Tibial nerve (tissue), 4 donors: ENCODE data around the gene BRIP1. TPM values are rescaled to one million over a fixed set of nuclear protein-coding genes. Genes with fewer than 3 reads are reported as not detected.
"Not testable (repeated sequence)": the region's sequence is repeated elsewhere in the genome, so short reads cannot be mapped to it uniquely, and the experiment has no call there.

Source experiments
- DNase-seq, 2 donors: peaks; one replicate each; pipeline ENCODE4 v3.0.0-alpha.2; 2019; ENCODE audit warnings: low spot score in 2 of 2
- H3K27ac ChIP-seq, 4 donors: fragments of 200-600 bp; sonication (generic) in 3 of 4; one replicate each; pipeline ENCODE4 v1.5.1; 2017 to 2019; ENCODE audit warnings: mild to moderate bottlenecking in 1 of 4
- H3K27me3 ChIP-seq, 2 donors: fragments of 200-600 bp; sonication (generic) in 1 of 2; one replicate each; pipeline versions ENCODE4 v1.5.1 to v1.6.0; 2017 to 2019
- H3K36me3 ChIP-seq, 3 donors: fragments of 200-600 bp; sonication (generic); one replicate each; pipeline ENCODE4 v1.5.1; 2018 to 2019
- H3K4me1 ChIP-seq, 4 donors: fragments of 200-600 bp; sonication (generic) in 3 of 4; one replicate each; pipeline ENCODE4 v1.5.1; 2017 to 2019
- H3K4me3 ChIP-seq, 4 donors: fragments of 200-600 bp; sonication (generic) in 3 of 4; one replicate each; pipeline ENCODE4 v1.5.1; 2017 to 2019; ENCODE audit warnings: mild to moderate bottlenecking in 1 of 4, moderate library complexity in 1 of 4
- H3K9me3 ChIP-seq, 4 donors: fragments of 200-600 bp; sonication (generic) in 3 of 4; one replicate each; pipeline ENCODE4 v1.5.1; 2017 to 2019
- EP300 ChIP-seq, 2 donors: sonication (generic); formaldehyde crosslinking; IDR thresholded peaks; one replicate each; pipeline ENCODE4 v1.6.1; 2017; ENCODE audit warnings: antibody characterized with exemption in 2 of 2, mild to moderate bottlenecking in 1 of 2
- POLR2A ChIP-seq, 2 donors: fragments of 450-650 bp; IDR thresholded peaks; one replicate each; pipeline ENCODE4 v1.6.1; 2017; ENCODE audit warnings: antibody characterized with exemption in 2 of 2, mild to moderate bottlenecking in 2 of 2, moderate library complexity in 2 of 2
- WGBS, 2 donors: methylation state at CpG; one replicate each; pipeline ENCODE4 v1.1.5; 2018; 5-methylcytosine and 5-hydroxymethylcytosine counted together
- total RNA-seq, 4 donors: library from RNA; depleted of rRNA; stranded (reverse); fragments of >200 nt; gene quantifications; one replicate each; pipeline ENCODE4 v1.1.0, GENCODE V29; 2016
- TF ChIP-seq, protein P1 (sequence below), 5 experiments: fragments of 200-600 bp in 3 of 5; fragments of 450-650 bp in 2 of 5; sonication (generic) in 3 of 5; IDR thresholded peaks; one replicate each; pipeline ENCODE4 v1.5.1; 2016 to 2019; ENCODE audit warnings: antibody characterized with exemption in 5 of 5, mild to moderate bottlenecking in 3 of 5, moderate library complexity in 2 of 5

The BRIP1 gene
- total RNA-seq, 4 donors from 2014 or later = 0.42 to 3.9 (median 0.89) TPM

- Histone ChIP-seq H3K27ac (no peak overlapping the region), H3K27me3 (no peaks in the 10 kb centered on the region), H3K4me1 (no peaks in the 10 kb centered on the region), H3K36me3 (peaks cover 0 to 96% (median 0%) of the 10 kb centered on the region in 3 donors), H3K4me3 (no peak overlapping the region), H3K9me3 (no peaks in the 10 kb centered on the region)
- TF ChIP-seq POLR2A (IDR thresholded peaks at IDR 0.05) = no peak
- TF ChIP-seq, protein P1, sequence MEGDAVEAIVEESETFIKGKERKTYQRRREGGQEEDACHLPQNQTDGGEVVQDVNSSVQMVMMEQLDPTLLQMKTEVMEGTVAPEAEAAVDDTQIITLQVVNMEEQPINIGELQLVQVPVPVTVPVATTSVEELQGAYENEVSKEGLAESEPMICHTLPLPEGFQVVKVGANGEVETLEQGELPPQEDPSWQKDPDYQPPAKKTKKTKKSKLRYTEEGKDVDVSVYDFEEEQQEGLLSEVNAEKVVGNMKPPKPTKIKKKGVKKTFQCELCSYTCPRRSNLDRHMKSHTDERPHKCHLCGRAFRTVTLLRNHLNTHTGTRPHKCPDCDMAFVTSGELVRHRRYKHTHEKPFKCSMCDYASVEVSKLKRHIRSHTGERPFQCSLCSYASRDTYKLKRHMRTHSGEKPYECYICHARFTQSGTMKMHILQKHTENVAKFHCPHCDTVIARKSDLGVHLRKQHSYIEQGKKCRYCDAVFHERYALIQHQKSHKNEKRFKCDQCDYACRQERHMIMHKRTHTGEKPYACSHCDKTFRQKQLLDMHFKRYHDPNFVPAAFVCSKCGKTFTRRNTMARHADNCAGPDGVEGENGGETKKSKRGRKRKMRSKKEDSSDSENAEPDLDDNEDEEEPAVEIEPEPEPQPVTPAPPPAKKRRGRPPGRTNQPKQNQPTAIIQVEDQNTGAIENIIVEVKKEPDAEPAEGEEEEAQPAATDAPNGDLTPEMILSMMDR (IDR thresholded peaks at IDR 0.05) = no peak
- no peak for TF ChIP-seq EP300 (IDR thresholded peaks at IDR 0.05)
- WGBS, 2 donors = 97 to 98% methylated on average over 3 of the region's 3 CpGs
- no peak for DNase-seq
Observed at GRCh38 chr17:61903251-61903650, 39.9 kb upstream of the BRIP1 start.

GRCh38 chr17:61897548-61898180, 34.3 kb upstream of the BRIP1 start:
- WGBS, 2 donors = 94% methylated on average over 2 of the region's 2 CpGs
- TF ChIP-seq EP300 (IDR thresholded peaks at IDR 0.05) (no peak), POLR2A (IDR thresholded peaks at IDR 0.05) (no peak)
- TF ChIP-seq, protein P1 (IDR thresholded peaks at IDR 0.05) = no peak
- Histone ChIP-seq H3K4me3 (no peak overlapping the region), H3K9me3 (no peaks in the 10 kb centered on the region), H3K27ac (no peak overlapping the region), H3K36me3 (peaks cover 0 to 77% (median 4%) of the 10 kb centered on the region in 3 donors), H3K27me3 (no peaks in the 10 kb centered on the region), H3K4me1 (no peaks in the 10 kb centered on the region)
- no peak for DNase-seq

GRCh38 chr17:61895391-61895790, 32.1 kb upstream of the BRIP1 start:
- DNase-seq = no peak
- Histone ChIP-seq H3K4me3 (no peak overlapping the region), H3K27ac (no peak overlapping the region), H3K27me3 (no peaks in the 10 kb centered on the region), H3K36me3 (peaks cover 0 to 76% (median 4%) of the 10 kb centered on the region in 3 donors), H3K4me1 (no peaks in the 10 kb centered on the region), H3K9me3 (no peaks in the 10 kb centered on the region)
- TF ChIP-seq EP300 (IDR thresholded peaks at IDR 0.05) (no peak), POLR2A (IDR thresholded peaks at IDR 0.05) (no peak)
- TF ChIP-seq, protein P1 (IDR thresholded peaks at IDR 0.05) = no peak
- 30 to 69% methylated on average over 2 of the region's 2 CpGs for WGBS, 2 donors

DNA sequence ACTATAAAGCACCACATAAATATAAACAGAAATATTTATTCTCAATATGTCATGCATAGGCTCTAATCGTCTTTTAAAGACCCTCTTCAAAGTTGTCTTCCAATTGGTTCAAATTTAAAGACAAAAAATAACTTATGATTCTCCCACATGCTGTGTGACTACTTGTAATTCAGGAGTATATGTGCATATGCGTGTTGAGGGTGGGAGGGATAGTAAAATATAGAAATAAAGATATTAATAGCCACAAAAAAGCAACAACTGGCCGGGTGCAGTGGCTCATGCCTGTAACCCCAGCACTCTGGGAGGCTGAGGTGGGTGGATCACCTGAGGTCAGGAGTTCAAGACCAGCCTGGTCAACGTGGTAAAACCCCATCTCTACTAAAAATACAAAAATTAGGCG, 31.0 kb upstream of the BRIP1 start:
- H3K4me3 ChIP-seq, H3K27me3 ChIP-seq, DNase-seq, H3K9me3 ChIP-seq, H3K27ac ChIP-seq, H3K4me1 ChIP-seq: not testable (repeated sequence)
- peaks cover 0 to 78% (median 4%) of the 10 kb centered on the region in 3 donors for H3K36me3 ChIP-seq
- WGBS, 2 donors = 87 to 90% methylated on average over 5 of the region's 5 CpGs

GRCh38 chr17:61887733-61888132, 24.4 kb upstream of the BRIP1 start:
- H3K4me3 ChIP-seq, H3K9me3 ChIP-seq, H3K27me3 ChIP-seq, H3K4me1 ChIP-seq, H3K27ac ChIP-seq, DNase-seq: not testable (repeated sequence)
- 94 to 95% methylated on average over 6 of the region's 6 CpGs for WGBS, 2 donors
- peaks cover 0 to 95% (median 0%) of the 10 kb centered on the region in 3 donors for H3K36me3 ChIP-seq

DNA sequence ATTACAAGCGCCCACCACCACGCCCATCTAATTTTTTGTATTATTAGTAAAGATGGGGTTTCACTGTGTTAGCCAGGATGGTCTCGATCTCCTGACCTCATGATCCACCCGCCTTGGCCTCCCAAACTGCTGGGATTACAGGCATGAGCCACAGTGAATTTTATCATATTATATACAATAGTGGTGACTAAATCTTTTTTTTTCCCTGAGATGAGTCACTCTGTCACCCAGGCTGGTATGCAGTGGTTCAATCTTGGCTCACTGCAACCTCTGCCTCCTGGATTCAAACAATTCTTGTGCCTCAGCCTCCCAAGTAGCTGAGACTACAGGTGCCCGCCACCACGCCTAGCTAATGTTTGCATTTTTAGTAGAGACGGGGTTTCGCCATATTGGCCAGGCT, 22.5 kb upstream of the BRIP1 start:
- H3K27ac ChIP-seq, H3K27me3 ChIP-seq: not testable (repeated sequence)

DNA sequence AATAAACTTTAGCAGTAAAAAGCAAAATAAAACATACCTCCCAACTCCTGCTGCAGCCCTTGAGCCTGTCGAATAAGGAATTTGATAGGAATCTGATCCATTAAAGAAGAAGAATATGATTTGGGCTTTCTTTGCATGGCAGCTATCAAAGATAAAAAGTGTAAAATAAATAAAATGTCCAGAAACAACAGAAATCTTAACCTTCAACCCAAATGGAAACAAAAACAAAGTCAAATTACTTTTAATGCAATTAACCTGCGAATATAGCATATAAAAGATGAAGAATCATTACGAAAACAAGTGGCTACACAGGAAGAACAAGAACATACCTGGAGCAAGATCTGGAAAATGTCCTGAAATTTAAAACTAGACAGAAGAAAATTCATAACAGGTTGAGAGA, 21.5 kb upstream of the BRIP1 start:
- DNase-seq = no peak
- H3K27ac ChIP-seq = no peak overlapping the region
- H3K36me3 ChIP-seq = peaks cover 0 to 95% (median 0%) of the 10 kb centered on the region in 3 donors
- WGBS, 2 donors = 90% methylated on average over 3 of the region's 3 CpGs
- no peak for TF ChIP-seq EP300 (IDR thresholded peaks at IDR 0.05)
- no peaks in the 10 kb centered on the region for H3K27me3 ChIP-seq
- H3K4me3 ChIP-seq = no peak overlapping the region
- no peaks in the 10 kb centered on the region for H3K9me3 ChIP-seq
- H3K4me1 ChIP-seq = no peaks in the 10 kb centered on the region

More for the DNA sequence above, 22.5 kb upstream of the BRIP1 start:
- not testable (repeated sequence) for H3K4me3 ChIP-seq, H3K9me3 ChIP-seq, DNase-seq, H3K4me1 ChIP-seq
- 97 to 99% methylated on average over 8 of the region's 8 CpGs for WGBS, 2 donors
- H3K36me3 ChIP-seq = peaks cover 0 to 95% (median 0%) of the 10 kb centered on the region in 3 donors
